NCI-H2196 treated with DMSO at 0.1 percent for 48 hours (cell line): ENCODE data around the gene CT45A6.
"Not testable (repeated sequence)": the region's sequence is repeated elsewhere in the genome, so short reads cannot be mapped to it uniquely, and the experiment has no call there.

Experiments used
- DNase-seq: peaks from one replicate; lab custom pipeline; 2025; ENCODE audit not compliant: unreplicated experiment; lab: John Stamatoyannopoulos, UW

CT45A6 gene, protein sequence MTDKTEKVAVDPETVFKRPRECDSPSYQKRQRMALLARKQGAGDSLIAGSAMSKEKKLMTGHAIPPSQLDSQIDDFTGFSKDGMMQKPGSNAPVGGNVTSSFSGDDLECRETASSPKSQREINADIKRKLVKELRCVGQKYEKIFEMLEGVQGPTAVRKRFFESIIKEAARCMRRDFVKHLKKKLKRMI

DNA sequence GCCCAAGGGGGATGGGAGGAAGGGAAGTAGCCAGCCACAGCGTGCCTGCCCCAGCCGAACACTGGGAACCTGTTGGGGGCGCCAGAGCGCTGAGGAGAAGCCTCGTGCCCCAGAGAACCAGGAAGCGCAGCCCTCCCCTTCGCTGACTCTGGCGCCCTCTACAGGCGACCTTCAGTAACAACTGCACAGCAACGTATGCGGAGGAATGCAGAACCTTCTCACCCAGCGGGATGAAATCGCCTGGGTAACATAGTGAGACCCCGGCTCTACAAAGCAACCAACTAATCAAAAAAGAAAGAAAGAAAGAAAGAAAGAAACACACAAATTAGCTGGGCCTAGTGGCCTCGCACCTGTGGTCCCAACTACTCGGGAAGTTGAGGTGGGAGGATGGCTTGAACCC, at the start of gene CT45A6:
TSS of gene CT45A6 (minus strand) at position 101 of the 400 bp plus-strand sequence. CDS start 3,794 bp downstream, outside the sequence.
- not testable (repeated sequence) for DNase-seq

DNA sequence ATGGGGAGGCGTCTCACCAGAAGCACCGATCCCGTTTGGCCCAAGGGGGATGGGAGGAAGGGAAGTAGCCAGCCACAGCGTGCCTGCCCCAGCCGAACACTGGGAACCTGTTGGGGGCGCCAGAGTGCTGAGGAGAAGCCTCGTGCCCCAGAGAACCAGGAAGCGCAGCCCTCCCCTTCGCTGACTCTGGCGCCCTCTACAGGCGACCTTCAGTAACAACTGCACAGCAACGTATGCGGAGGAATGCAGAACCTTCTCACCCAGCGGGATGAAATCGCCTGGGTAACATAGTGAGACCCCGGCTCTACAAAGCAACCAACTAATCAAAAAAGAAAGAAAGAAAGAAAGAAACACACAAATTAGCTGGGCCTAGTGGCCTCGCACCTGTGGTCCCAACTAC, 34.6 kb upstream of the CT45A6 start, which contains the start of gene CT45A7:
TSS of gene CT45A7 (minus strand) at position 101 of the 400 bp plus-strand sequence. CDS start 3,747 bp downstream, outside the sequence.
- not testable (repeated sequence) for DNase-seq

DNA sequence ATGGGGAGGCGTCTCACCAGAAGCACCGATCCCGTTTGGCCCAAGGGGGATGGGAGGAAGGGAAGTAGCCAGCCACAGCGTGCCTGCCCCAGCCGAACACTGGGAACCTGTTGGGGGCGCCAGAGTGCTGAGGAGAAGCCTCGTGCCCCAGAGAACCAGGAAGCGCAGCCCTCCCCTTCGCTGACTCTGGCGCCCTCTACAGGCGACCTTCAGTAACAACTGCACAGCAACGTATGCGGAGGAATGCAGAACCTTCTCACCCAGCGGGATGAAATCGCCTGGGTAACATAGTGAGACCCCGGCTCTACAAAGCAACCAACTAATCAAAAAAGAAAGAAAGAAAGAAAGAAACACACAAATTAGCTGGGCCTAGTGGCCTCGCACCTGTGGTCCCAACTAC, 17.3 kb upstream of the CT45A6 start, which contains the start of gene CT45A2:
TSS of gene CT45A2 (minus strand) at position 101 of the 400 bp plus-strand sequence. CDS start 3,747 bp downstream, outside the sequence.
- DNase-seq = not testable (repeated sequence)

DNA sequence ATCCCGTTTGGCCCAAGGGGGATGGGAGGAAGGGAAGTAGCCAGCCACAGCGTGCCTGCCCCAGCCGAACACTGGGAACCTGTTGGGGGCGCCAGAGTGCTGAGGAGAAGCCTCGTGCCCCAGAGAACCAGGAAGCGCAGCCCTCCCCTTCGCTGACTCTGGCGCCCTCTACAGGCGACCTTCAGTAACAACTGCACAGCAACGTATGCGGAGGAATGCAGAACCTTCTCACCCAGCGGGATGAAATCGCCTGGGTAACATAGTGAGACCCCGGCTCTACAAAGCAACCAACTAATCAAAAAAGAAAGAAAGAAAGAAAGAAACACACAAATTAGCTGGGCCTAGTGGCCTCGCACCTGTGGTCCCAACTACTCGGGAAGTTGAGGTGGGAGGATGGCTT, 17.2 kb downstream of the CT45A6 start, which contains the start of gene CT45A5:
TSS of gene CT45A5 (minus strand) at position 101 of the 400 bp plus-strand sequence. CDS start 3,774 bp downstream, outside the sequence.
- not testable (repeated sequence) for DNase-seq

DNA sequence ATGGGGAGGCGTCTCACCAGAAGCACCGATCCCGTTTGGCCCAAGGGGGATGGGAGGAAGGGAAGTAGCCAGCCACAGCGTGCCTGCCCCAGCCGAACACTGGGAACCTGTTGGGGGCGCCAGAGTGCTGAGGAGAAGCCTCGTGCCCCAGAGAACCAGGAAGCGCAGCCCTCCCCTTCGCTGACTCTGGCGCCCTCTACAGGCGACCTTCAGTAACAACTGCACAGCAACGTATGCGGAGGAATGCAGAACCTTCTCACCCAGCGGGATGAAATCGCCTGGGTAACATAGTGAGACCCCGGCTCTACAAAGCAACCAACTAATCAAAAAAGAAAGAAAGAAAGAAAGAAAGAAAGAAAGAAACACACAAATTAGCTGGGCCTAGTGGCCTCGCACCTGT, 34.5 kb downstream of the CT45A6 start, which contains the start of gene CT45A3:
TSS of gene CT45A3 (minus strand) at position 101 of the 400 bp plus-strand sequence. CDS start 3,747 bp downstream, outside the sequence.
- not testable (repeated sequence) for DNase-seq

DNA sequence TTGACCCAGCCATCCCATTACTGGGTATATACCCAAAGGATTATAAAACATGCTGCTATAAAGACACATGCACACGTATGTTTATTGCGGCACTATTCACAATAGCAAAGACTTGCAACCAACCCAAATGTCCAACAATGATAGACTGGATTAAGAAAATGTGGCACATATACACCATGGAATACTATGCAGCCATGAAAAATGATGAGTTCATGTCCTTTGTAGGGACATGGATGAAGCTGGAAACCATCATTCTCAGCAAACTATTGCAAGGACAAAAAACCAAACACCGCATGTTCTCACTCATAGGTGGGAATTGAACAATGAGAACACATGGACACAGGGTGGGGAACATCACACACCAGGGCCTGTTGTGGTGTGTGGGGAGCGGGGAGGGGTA, 57.8 kb downstream of the CT45A6 start:
- DNase-seq = not testable (repeated sequence)
